GM12878 (cell line): ENCODE data around the gene MAPRE2. TPM values are rescaled to one million over a fixed set of nuclear protein-coding genes. Genes with fewer than 3 reads are reported as not detected.

Experiments
- ATAC-seq: fragments of 200-7000 bp; cut with Tn5 transposase; 3 replicates; pipeline ENCODE4 v1.9.1; 2020; ENCODE audit warnings: mild to moderate bottlenecking, moderate library complexity
- BruUV-seq: library from RNA; stranded (reverse); fragments of 400-500 nt; replicated peaks from 2 replicates; lab custom pipeline; 2021; lab: Mats Ljungman, UMichigan
- CTCF ChIA-PET: fragments of 300-600 bp; sonication (Branson Sonifier 250); formaldehyde crosslinking; extraction: SDS; loops from one replicate; lab custom pipeline; 2021; ENCODE audit warnings: inconsistent platforms; lab: Yijun Ruan, JAX
- POLR2A ChIA-PET: fragments of 350-600 bp; formaldehyde crosslinking; extraction: SDS; loops from one replicate; lab custom pipeline; 2021; ENCODE audit warnings: inconsistent platforms; lab: Charles Lee
- RAD21 ChIA-PET: fragments of 300-600 bp; sonication (Branson Sonifier 250); formaldehyde crosslinking; loops from one replicate; lab custom pipeline; 2023; ENCODE audit warnings: antibody characterized with exemption; ENCODE audit not compliant: unreplicated experiment; lab: Charles Lee
- SMC1A ChIA-PET: fragments of 300-600 bp; sonication (Branson Sonifier 250); formaldehyde crosslinking; loops from one replicate; lab custom pipeline; 2023; ENCODE audit not compliant: unreplicated experiment, uncharacterized antibody; lab: Charles Lee
- DNase-seq: peaks from one replicate; pipeline ENCODE4 v3.0.0-alpha.2; 2011; ENCODE audit warnings: low read depth, low spot score
- FAIRE-seq: peaks from 3 replicates; lab custom pipeline; 2011; peaks lifted over from hg19 to GRCh38; lab: Jason Lieb, UNC
- H2AFZ ChIP-seq: 2 replicates; pipeline ENCODE4 v1.6.0; 2011; ENCODE audit warnings: low read depth, low read length, control low read depth; ENCODE audit not compliant: control insufficient read depth
- H3K27ac ChIP-seq: 2 replicates; pipeline ENCODE4 v1.5.1; 2011; ENCODE audit warnings: control low read depth; ENCODE audit not compliant: control insufficient read depth, insufficient read depth
- H3K27me3 ChIP-seq, 2 experiments: replicated peaks in 1 of 2; 2 replicates each; pipeline versions ENCODE4 v1.6.0 to v1.6.1; 2011; ENCODE audit warnings: low read length in 1 of 2; ENCODE audit not compliant: control insufficient read depth in 2 of 2, insufficient read depth in 2 of 2
- H3K36me3 ChIP-seq, 2 experiments: 2 replicates each; pipeline ENCODE4 v1.5.1; 2011; ENCODE audit warnings: low read length in 1 of 2; ENCODE audit not compliant: control insufficient read depth in 2 of 2, insufficient read depth in 2 of 2
- H3K4me1 ChIP-seq: 2 replicates; pipeline ENCODE4 v1.6.1; 2011; ENCODE audit warnings: mild to moderate bottlenecking, low read length, moderate library complexity, mixed read lengths; ENCODE audit not compliant: control insufficient read depth, insufficient read depth
- H3K4me2 ChIP-seq: 2 replicates; pipeline ENCODE4 v1.6.0; 2011; ENCODE audit warnings: control low read depth; ENCODE audit not compliant: control insufficient read depth, insufficient read depth
- H3K4me3 ChIP-seq: fragments of 200-600 bp; sonication (generic); 2 replicates; pipeline ENCODE4 v1.5.1; 2016
- H3K79me2 ChIP-seq: 2 replicates; pipeline ENCODE4 v1.6.0; 2011; ENCODE audit warnings: low read length; ENCODE audit not compliant: control insufficient read depth, insufficient read depth
- H3K9ac ChIP-seq: 2 replicates; pipeline ENCODE4 v1.8.0; 2011; ENCODE audit warnings: low read length, control low read depth, mixed read lengths; ENCODE audit not compliant: control insufficient read depth, insufficient read depth
- H3K9me3 ChIP-seq: replicated peaks from 3 replicates; pipeline ENCODE4 v1.5.1; 2011; ENCODE audit warnings: mild to moderate bottlenecking, low read length; ENCODE audit not compliant: control insufficient read depth, insufficient read depth
- H4K20me1 ChIP-seq: 2 replicates; pipeline ENCODE4 v1.6.0; 2011; ENCODE audit not compliant: control insufficient read depth, insufficient read depth
- BMI1 ChIP-seq: fragments of 450-650 bp; IDR thresholded peaks from 2 replicates; pipeline ENCODE4 v1.6.1; 2016; ENCODE audit warnings: mild to moderate bottlenecking, moderate library complexity, borderline replicate concordance
- DPF2 ChIP-seq: fragments of 450-650 bp; IDR thresholded peaks from 2 replicates; pipeline ENCODE4 v1.6.1; 2017; ENCODE audit warnings: mild to moderate bottlenecking
- NFIC ChIP-seq: IDR thresholded peaks from 2 replicates; pipeline ENCODE4 v1.6.1; 2012; ENCODE audit warnings: low read depth, mild to moderate bottlenecking, inconsistent platforms, low read length, moderate library complexity
- RBBP5 ChIP-seq: fragments of 200-600 bp; sonication (generic); conservative IDR thresholded peaks from 2 replicates; pipeline ENCODE4 v1.6.1; 2016
- RELB ChIP-seq: fragments of 450-650 bp; IDR thresholded peaks from 2 replicates; pipeline ENCODE4 v1.6.1; 2017; ENCODE audit warnings: low read depth, mild to moderate bottlenecking, moderate library complexity
- SMAD1 ChIP-seq: fragments of 450-650 bp; IDR thresholded peaks from 2 replicates; pipeline ENCODE4 v1.6.1; 2018; ENCODE audit warnings: mild to moderate bottlenecking, low read depth; ENCODE audit not compliant: partially characterized antibody
- SMC3 ChIP-seq: IDR thresholded peaks from 2 replicates; pipeline ENCODE4 v1.6.1; 2011; ENCODE audit warnings: low read length, improper control_type of control experiment, borderline replicate concordance
- SPI1 ChIP-seq: IDR thresholded peaks from 2 replicates; pipeline ENCODE4 v1.6.1; 2011; ENCODE audit warnings: low read depth, mild to moderate bottlenecking, low read length, moderate library complexity, borderline replicate concordance; ENCODE audit not compliant: insufficient read depth
- ZBTB40 ChIP-seq: fragments of 450-650 bp; IDR thresholded peaks from 2 replicates; pipeline ENCODE4 v1.6.1; 2016; ENCODE audit warnings: mild to moderate bottlenecking, moderate library complexity, borderline replicate concordance
- ZZZ3 ChIP-seq: IDR thresholded peaks from 2 replicates; pipeline ENCODE4 v1.6.1; 2011; ENCODE audit warnings: low read depth; ENCODE audit not compliant: control insufficient read depth, insufficient read length
- in situ Hi-C: fragments of 300-500 bp; cut with MboI; formaldehyde crosslinking; loops from 9 replicates; pipeline ENCODE4 v1.14.3; 2018; ENCODE audit warnings: mixed read lengths
- intact Hi-C: fragments of 100-400 bp; cut with micrococcal nuclease; formaldehyde crosslinking; loops from one replicate; pipeline ENCODE4 v1.14.2; 2022; ENCODE audit not compliant: unreplicated experiment
- polyA plus RNA-seq, 11 experiments: library from polyadenylated mRNA; depleted of rRNA in 4 of 11; unstranded in 6 of 11; stranded (reverse) in 5 of 11; fragments of >200 nt; fragmentation: Nextera tagmentation in 4 of 11; fragmentation: Illumina TruSeq in 1 of 11; extraction: Ambion mirVana in 4 of 11; extraction: Trizol in 1 of 11; gene quantifications; 1 replicate in 1 of 11; 2 replicates in 10 of 11; pipeline versions ENCODE4 v1.2.1 to v1.2.3, GENCODE V29; 2011 to 2016; ENCODE audit warnings: inconsistent platforms in 2 of 11, missing spikeins in 2 of 11, low read depth in 1 of 11
- total RNA-seq, 4 experiments: library from RNA; depleted of rRNA in 3 of 4; stranded (reverse); fragments of >200 nt in 3 of 4; fragmentation: Illumina TruSeq in 1 of 4; extraction: Trizol in 1 of 4; gene quantifications; 2 replicates each; pipeline versions ENCODE4 v1.2.1 to v1.2.3, GENCODE V29; 2013 to 2021
- TF ChIP-seq, protein P1 (sequence below): IDR thresholded peaks from 2 replicates; pipeline ENCODE4 v1.6.1; 2012; ENCODE audit warnings: low read depth, low read length, improper control_type of control experiment
- TF ChIP-seq, protein P2 (sequence below): IDR thresholded peaks from 2 replicates; pipeline ENCODE4 v1.6.1; 2012; ENCODE audit warnings: low read depth, low read length, improper control_type of control experiment
- TF ChIP-seq, protein P3 (sequence below): fragments of 450-650 bp; formaldehyde crosslinking; IDR thresholded peaks from 2 replicates; pipeline ENCODE4 v1.5.0; 2022; ENCODE audit warnings: mild to moderate bottlenecking, missing genetic modification characterization

MAPRE2 gene
- total and polyA plus RNA-seq, 10 of the 15 experiments (the other 5 are each of a cell fraction or from before 2014, with no cell fraction given): 11.0 to 50.6 (median 24.0) TPM

GRCh38 chr18:35107216-35107615, 66.0 kb downstream of the MAPRE2 start:
- no peaks in the 10 kb centered on the region for H3K4me1 ChIP-seq
- no peaks in the 10 kb centered on the region for H4K20me1 ChIP-seq
- ChIA-PET RAD21 (interaction anchor here (0.7 to 1.2 kb wide), 2 partner anchors 18 to 77 kb away, joined by 3 to 4 read pairs; no protein-coding TSS in a partner anchor), SMC1A (interaction anchor here (0.8 to 2.1 kb wide), 4 partner anchors 8 to 60 kb away, joined by 3 to 7 read pairs (median 3); no protein-coding TSS in a partner anchor), POLR2A (no interaction called here), CTCF (interaction anchor here (1.4 kb wide), 1 partner anchor 36 kb away, joined by 7 read pairs; no protein-coding TSS in a partner anchor)
- DNase-seq: no peak
- no peak for FAIRE-seq
- no peaks in the 10 kb centered on the region for H3K27me3 ChIP-seq
- no peaks in the 10 kb centered on the region for H3K36me3 ChIP-seq
- no peaks in the 10 kb centered on the region for H3K79me2 ChIP-seq
- intact Hi-C loops: no loop called here
- BruUV-seq: no TSS peak
- no peak overlapping the region for H3K27ac ChIP-seq
- H3K9ac ChIP-seq: no peak overlapping the region
- in situ Hi-C loops: no loop called here
- no peak overlapping the region for H3K4me3 ChIP-seq
- H3K9me3 ChIP-seq: peaks cover 3% of the 10 kb centered on the region; the same call in 2 of the 3 replicates
- no peak overlapping the region for H2AFZ ChIP-seq
- H3K4me2 ChIP-seq: no peak overlapping the region
- no peak for ATAC-seq
- TF ChIP-seq, protein P1, sequence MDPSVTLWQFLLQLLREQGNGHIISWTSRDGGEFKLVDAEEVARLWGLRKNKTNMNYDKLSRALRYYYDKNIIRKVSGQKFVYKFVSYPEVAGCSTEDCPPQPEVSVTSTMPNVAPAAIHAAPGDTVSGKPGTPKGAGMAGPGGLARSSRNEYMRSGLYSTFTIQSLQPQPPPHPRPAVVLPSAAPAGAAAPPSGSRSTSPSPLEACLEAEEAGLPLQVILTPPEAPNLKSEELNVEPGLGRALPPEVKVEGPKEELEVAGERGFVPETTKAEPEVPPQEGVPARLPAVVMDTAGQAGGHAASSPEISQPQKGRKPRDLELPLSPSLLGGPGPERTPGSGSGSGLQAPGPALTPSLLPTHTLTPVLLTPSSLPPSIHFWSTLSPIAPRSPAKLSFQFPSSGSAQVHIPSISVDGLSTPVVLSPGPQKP: no peak
- TF ChIP-seq, protein P2, sequence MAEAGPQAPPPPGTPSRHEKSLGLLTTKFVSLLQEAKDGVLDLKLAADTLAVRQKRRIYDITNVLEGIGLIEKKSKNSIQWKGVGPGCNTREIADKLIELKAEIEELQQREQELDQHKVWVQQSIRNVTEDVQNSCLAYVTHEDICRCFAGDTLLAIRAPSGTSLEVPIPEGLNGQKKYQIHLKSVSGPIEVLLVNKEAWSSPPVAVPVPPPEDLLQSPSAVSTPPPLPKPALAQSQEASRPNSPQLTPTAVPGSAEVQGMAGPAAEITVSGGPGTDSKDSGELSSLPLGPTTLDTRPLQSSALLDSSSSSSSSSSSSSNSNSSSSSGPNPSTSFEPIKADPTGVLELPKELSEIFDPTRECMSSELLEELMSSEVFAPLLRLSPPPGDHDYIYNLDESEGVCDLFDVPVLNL: no peak
- no peak for TF ChIP-seq ZBTB40
- no peak for TF ChIP-seq NFIC
- TF ChIP-seq RBBP5: no peak
- TF ChIP-seq ZZZ3: no peak
- TF ChIP-seq, protein P3, sequence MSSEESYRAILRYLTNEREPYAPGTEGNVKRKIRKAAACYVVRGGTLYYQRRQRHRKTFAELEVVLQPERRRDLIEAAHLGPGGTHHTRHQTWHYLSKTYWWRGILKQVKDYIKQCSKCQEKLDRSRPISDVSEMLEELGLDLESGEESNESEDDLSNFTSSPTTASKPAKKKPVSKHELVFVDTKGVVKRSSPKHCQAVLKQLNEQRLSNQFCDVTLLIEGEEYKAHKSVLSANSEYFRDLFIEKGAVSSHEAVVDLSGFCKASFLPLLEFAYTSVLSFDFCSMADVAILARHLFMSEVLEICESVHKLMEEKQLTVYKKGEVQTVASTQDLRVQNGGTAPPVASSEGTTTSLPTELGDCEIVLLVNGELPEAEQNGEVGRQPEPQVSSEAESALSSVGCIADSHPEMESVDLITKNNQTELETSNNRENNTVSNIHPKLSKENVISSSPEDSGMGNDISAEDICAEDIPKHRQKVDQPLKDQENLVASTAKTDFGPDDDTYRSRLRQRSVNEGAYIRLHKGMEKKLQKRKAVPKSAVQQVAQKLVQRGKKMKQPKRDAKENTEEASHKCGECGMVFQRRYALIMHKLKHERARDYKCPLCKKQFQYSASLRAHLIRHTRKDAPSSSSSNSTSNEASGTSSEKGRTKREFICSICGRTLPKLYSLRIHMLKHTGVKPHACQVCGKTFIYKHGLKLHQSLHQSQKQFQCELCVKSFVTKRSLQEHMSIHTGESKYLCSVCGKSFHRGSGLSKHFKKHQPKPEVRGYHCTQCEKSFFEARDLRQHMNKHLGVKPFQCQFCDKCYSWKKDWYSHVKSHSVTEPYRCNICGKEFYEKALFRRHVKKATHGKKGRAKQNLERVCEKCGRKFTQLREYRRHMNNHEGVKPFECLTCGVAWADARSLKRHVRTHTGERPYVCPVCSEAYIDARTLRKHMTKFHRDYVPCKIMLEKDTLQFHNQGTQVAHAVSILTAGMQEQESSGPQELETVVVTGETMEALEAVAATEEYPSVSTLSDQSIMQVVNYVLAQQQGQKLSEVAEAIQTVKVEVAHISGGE (CRISPR knock-in tag): no peak
- TF ChIP-seq DPF2: no peak
- TF ChIP-seq BMI1: no peak
- no peak for TF ChIP-seq SMC3
- TF ChIP-seq RELB: no peak
- TF ChIP-seq SPI1: no peak
- no peak for TF ChIP-seq SMAD1
